HL-60 (cell line): ENCODE results near the gene EDA.

Experiments
- CTCF ChIP-seq: IDR thresholded peaks from one replicate; pipeline ENCODE4 v1.5.1; 2011; ENCODE audit warnings: low read length, control low read depth, inconsistent platforms; ENCODE audit not compliant: insufficient read depth
- GABPA ChIP-seq: IDR thresholded peaks from 2 replicates; pipeline ENCODE4 v1.6.1; 2012; ENCODE audit warnings: low read depth
- POLR2AphosphoS5 ChIP-seq: IDR thresholded peaks from 2 replicates; pipeline ENCODE4 v1.6.1; 2012; ENCODE audit warnings: low read depth
- REST ChIP-seq: IDR thresholded peaks from 2 replicates; pipeline ENCODE4 v1.6.1; 2012; ENCODE audit warnings: low read depth; ENCODE audit not compliant: insufficient replicate concordance

GRCh38 chrX:70087857-70088630, 472.1 kb downstream of the EDA start:
- TF ChIP-seq CTCF (no peak), POLR2AphosphoS5 (no peak), REST (no peak), GABPA (no peak)
